ENCODE data around the gene PIGO.

PIGO gene

GRCh38 chr9:35071814-35072460 lies 24.5 kb downstream of the PIGO start:
- peak; percentile 64 for DNase-seq (ENCODE audit: low spot score)

- peak; percentile 54 for DNase-seq (ENCODE audit: low spot score)
Observed at GRCh38 chr9:35070823-35071813, 25.3 kb downstream of the PIGO start.

- no peak for DNase-seq (ENCODE audit: low spot score)
Observed at GRCh38 chr9:35069020-35069419, 27.4 kb downstream of the PIGO start.

- DNase-seq (ENCODE audit: low spot score): no peak
Observed at GRCh38 chr9:35067056-35067455, 29.3 kb downstream of the PIGO start.

- no peak for DNase-seq (ENCODE audit: low spot score)
Observed at GRCh38 chr9:35060548-35061207, 35.7 kb downstream of the PIGO start.

- no peak for DNase-seq (ENCODE audit: low spot score)
Observed at GRCh38 chr9:35059438-35059837, 37.0 kb downstream of the PIGO start.

- no peak for DNase-seq (ENCODE audit: low spot score)
Observed at GRCh38 chr9:35057271-35057620, 39.1 kb downstream of the PIGO start.

GRCh38 chr9:35056571-35057270 lies 39.7 kb downstream of the PIGO start:
- DNase-seq (ENCODE audit: low spot score): no peak

GRCh38 chr9:35054871-35055644 lies 41.3 kb downstream of the PIGO start:
- no peak for DNase-seq (ENCODE audit: low spot score)

- no peak for DNase-seq (ENCODE audit: low spot score)
Observed at GRCh38 chr9:35054185-35054835, 42.1 kb downstream of the PIGO start.

GRCh38 chr9:35051069-35051967 lies 45.1 kb downstream of the PIGO start:
- DNase-seq (ENCODE audit: low spot score): peak; percentile 48

- DNase-seq (ENCODE audit: low spot score): no peak
Observed at GRCh38 chr9:35048511-35048910, 47.9 kb downstream of the PIGO start.

GRCh38 chr9:35044071-35044470 lies 52.3 kb downstream of the PIGO start:
- DNase-seq (ENCODE audit: low spot score): no peak

- DNase-seq (ENCODE audit: low spot score): no peak
Observed at GRCh38 chr9:35042891-35043545, 53.4 kb downstream of the PIGO start.

GRCh38 chr9:35042081-35042604 lies 54.2 kb downstream of the PIGO start:
- no peak for DNase-seq (ENCODE audit: low spot score)
